ENCODE measurements around the gene PRUNE2. TPM values are rescaled to one million over a fixed set of nuclear protein-coding genes. Genes with fewer than 3 reads are reported as not detected.

Gene PRUNE2
- total RNA-seq, 1 experiment from 2014 or later: 0.59 TPM

- no peak for TF ChIP-seq CTCF (IDR thresholded peaks at IDR 0.05 in 2 of 3, conservative IDR thresholded peaks at IDR 0.05 in 1 of 3; ENCODE audit: borderline replicate concordance in 1 of 3, insufficient read depth in 1 of 3, low read depth in 2 of 3, low read length in 2 of 3)
- TF ChIP-seq SIN3A (IDR thresholded peaks at IDR 0.05; ENCODE audit: low read depth): no peak
- TF ChIP-seq EZH2 (IDR thresholded peaks at IDR 0.05): no peak
- TF ChIP-seq, protein P1, sequence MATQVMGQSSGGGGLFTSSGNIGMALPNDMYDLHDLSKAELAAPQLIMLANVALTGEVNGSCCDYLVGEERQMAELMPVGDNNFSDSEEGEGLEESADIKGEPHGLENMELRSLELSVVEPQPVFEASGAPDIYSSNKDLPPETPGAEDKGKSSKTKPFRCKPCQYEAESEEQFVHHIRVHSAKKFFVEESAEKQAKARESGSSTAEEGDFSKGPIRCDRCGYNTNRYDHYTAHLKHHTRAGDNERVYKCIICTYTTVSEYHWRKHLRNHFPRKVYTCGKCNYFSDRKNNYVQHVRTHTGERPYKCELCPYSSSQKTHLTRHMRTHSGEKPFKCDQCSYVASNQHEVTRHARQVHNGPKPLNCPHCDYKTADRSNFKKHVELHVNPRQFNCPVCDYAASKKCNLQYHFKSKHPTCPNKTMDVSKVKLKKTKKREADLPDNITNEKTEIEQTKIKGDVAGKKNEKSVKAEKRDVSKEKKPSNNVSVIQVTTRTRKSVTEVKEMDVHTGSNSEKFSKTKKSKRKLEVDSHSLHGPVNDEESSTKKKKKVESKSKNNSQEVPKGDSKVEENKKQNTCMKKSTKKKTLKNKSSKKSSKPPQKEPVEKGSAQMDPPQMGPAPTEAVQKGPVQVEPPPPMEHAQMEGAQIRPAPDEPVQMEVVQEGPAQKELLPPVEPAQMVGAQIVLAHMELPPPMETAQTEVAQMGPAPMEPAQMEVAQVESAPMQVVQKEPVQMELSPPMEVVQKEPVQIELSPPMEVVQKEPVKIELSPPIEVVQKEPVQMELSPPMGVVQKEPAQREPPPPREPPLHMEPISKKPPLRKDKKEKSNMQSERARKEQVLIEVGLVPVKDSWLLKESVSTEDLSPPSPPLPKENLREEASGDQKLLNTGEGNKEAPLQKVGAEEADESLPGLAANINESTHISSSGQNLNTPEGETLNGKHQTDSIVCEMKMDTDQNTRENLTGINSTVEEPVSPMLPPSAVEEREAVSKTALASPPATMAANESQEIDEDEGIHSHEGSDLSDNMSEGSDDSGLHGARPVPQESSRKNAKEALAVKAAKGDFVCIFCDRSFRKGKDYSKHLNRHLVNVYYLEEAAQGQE (IDR thresholded peaks at IDR 0.05; ENCODE audit: low read depth): no peak
- no peak for TF ChIP-seq ELF1 (IDR thresholded peaks at IDR 0.05; ENCODE audit: borderline replicate concordance, low read depth)
- no peak for TF ChIP-seq YY1 (IDR thresholded peaks at IDR 0.05; ENCODE audit: extremely low read depth, insufficient replicate concordance, low read depth, low read length)
- TF ChIP-seq ZNF274 (IDR thresholded peaks at IDR 0.05; ENCODE audit: low read depth, low read length): no peak
- TF ChIP-seq FOSL1 (IDR thresholded peaks at IDR 0.05; ENCODE audit: low read depth): no peak
- TF ChIP-seq JUND (IDR thresholded peaks at IDR 0.05): no peak
Observed at GRCh38 chr9:76680716-76681425, 225.0 kb downstream of the PRUNE2 start (continued).

All from HCT116 (cell line).